ENCODE measurements around the gene PSMD7.
"Not testable (repeated sequence)": the region's sequence is repeated elsewhere in the genome, so short reads cannot be mapped to it uniquely, and the experiment has no call there.

PSMD7 gene

DNA sequence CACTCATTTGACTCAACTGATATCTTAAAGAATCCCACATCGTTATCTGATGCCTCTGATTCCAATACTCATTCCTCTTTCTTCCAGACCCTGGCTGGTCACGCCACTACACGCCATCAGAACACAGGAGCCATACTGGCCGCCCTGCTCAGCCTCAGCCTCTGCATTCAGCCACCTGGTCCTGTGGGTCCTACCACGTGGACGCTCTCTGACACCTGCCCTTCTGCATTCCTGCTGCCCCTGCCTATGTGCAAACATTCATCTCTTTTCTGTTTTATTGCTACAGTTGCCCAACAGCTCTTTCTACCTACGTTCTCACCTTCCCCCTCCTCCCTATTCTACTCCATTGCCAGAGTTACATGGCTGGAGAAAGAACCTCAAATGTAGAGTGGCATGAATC is 18.4 kb downstream of the PSMD7 start:
- no peak for DNase-seq
- ChIA-PET POLR2A (no interaction called here), CTCF (interaction anchor here (1.1 to 2.6 kb wide), 3 partner anchors 9 to 34 kb away, joined by 3 to 10 read pairs (median 4); no protein-coding TSS in a partner anchor)
- 97% methylated on average over 7 of the region's 7 CpGs for WGBS (ENCODE audit: insufficient coverage)
- Histone ChIP-seq H3K36me3 (ENCODE audit: control insufficient read depth in 4 of 4, insufficient read depth in 4 of 4, low read length in 3 of 4) (peaks cover 0 to 7% (median 3%) of the 10 kb centered on the region in 4 experiments), H3K4me1 (ENCODE audit: control extremely low read depth in 1 of 4, control insufficient read depth in 4 of 4, insufficient read depth in 4 of 4, low read length in 3 of 4) (no peaks in the 10 kb centered on the region), H3K27ac (ENCODE audit: insufficient read depth in 1 of 2, low read depth in 1 of 2, low read length in 2 of 2, poor library complexity in 1 of 2, severe bottlenecking in 2 of 2) (no peak overlapping the region), H3K27me3 (replicated peaks in 2 of 5; ENCODE audit: control insufficient read depth in 4 of 5, insufficient read depth in 5 of 5, low read length in 4 of 5) (no peaks in the 10 kb centered on the region), H3K9me3 (ENCODE audit: control extremely low read depth in 1 of 5, control insufficient read depth in 4 of 5, insufficient read depth in 2 of 5, low read depth in 1 of 5, low read length in 4 of 5) (no peaks in the 10 kb centered on the region), H3K4me3 (ENCODE audit: control insufficient read depth in 1 of 7, extremely low read depth in 1 of 7, insufficient read depth in 4 of 7, low read depth in 2 of 7, low read length in 6 of 7) (no peak overlapping the region)

DNA sequence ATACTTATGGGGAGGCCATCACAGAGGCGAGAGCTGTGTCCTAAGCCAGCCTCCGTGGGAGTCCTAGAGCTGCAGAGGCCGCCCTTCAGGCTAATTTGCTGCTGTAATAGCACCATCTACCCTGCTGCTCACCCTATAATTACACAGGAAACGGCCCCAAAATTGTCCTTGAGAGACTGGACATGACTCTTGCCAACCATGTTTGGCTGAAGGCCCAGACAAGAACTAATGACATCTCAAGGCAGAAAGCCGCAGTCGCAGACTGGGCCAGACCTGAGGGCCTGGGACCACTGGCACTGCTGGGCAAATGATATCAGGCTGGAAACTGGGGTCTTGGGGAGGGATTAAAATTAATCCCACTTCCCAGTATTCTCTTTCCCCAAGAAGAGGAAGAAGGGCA is 24.1 kb downstream of the PSMD7 start:
- Histone ChIP-seq H3K27me3 (replicated peaks in 2 of 5; ENCODE audit: control insufficient read depth in 4 of 5, insufficient read depth in 5 of 5, low read length in 4 of 5) (no peaks in the 10 kb centered on the region), H3K4me1 (ENCODE audit: control extremely low read depth in 1 of 4, control insufficient read depth in 4 of 4, insufficient read depth in 4 of 4, low read length in 3 of 4) (no peaks in the 10 kb centered on the region), H3K4me3 (ENCODE audit: control insufficient read depth in 1 of 7, extremely low read depth in 1 of 7, insufficient read depth in 4 of 7, low read depth in 2 of 7, low read length in 6 of 7) (no peak overlapping the region), H3K27ac (ENCODE audit: insufficient read depth in 1 of 2, low read depth in 1 of 2, low read length in 2 of 2, poor library complexity in 1 of 2, severe bottlenecking in 2 of 2) (no peak overlapping the region), H3K9me3 (ENCODE audit: control extremely low read depth in 1 of 5, control insufficient read depth in 4 of 5, insufficient read depth in 2 of 5, low read depth in 1 of 5, low read length in 4 of 5) (no peaks in the 10 kb centered on the region), H3K36me3 (ENCODE audit: control insufficient read depth in 4 of 4, insufficient read depth in 4 of 4, low read length in 3 of 4) (peaks cover under 1 to 14% (median 9%) of the 10 kb centered on the region in 4 experiments)
- DNase-seq, result no peak
- POLR2A ChIA-PET, result no interaction called here
- 98% methylated on average over 6 of the region's 6 CpGs for WGBS (ENCODE audit: insufficient coverage)
- CTCF ChIA-PET, result no interaction called here

- POLR2A ChIA-PET, result no interaction called here
- no peak overlapping the region for H3K27ac ChIP-seq (ENCODE audit: insufficient read depth in 1 of 2, low read depth in 1 of 2, low read length in 2 of 2, poor library complexity in 1 of 2, severe bottlenecking in 2 of 2)
- no peaks in the 10 kb centered on the region for H3K9me3 ChIP-seq (ENCODE audit: control extremely low read depth in 1 of 5, control insufficient read depth in 4 of 5, insufficient read depth in 2 of 5, low read depth in 1 of 5, low read length in 4 of 5)
- WGBS (ENCODE audit: insufficient coverage), result 100% methylated on average over 2 of the region's 2 CpGs
- CTCF ChIA-PET, result no interaction called here
- DNase-seq, result no peak
- no peak overlapping the region for H3K4me3 ChIP-seq (ENCODE audit: control insufficient read depth in 1 of 7, extremely low read depth in 1 of 7, insufficient read depth in 4 of 7, low read depth in 2 of 7, low read length in 6 of 7)
- no peaks in the 10 kb centered on the region for H3K4me1 ChIP-seq (ENCODE audit: control extremely low read depth in 1 of 4, control insufficient read depth in 4 of 4, insufficient read depth in 4 of 4, low read length in 3 of 4)
- H3K27me3 ChIP-seq (replicated peaks in 2 of 5; ENCODE audit: control insufficient read depth in 4 of 5, insufficient read depth in 5 of 5, low read length in 4 of 5), result no peaks in the 10 kb centered on the region
- H3K36me3 ChIP-seq (ENCODE audit: control insufficient read depth in 4 of 4, insufficient read depth in 4 of 4, low read length in 3 of 4), result peaks cover 2 to 20% (median 14%) of the 10 kb centered on the region in 4 experiments
These were observed 24.7 kb downstream of the PSMD7 start for GRCh38 chr16:74321356-74321755.

DNA sequence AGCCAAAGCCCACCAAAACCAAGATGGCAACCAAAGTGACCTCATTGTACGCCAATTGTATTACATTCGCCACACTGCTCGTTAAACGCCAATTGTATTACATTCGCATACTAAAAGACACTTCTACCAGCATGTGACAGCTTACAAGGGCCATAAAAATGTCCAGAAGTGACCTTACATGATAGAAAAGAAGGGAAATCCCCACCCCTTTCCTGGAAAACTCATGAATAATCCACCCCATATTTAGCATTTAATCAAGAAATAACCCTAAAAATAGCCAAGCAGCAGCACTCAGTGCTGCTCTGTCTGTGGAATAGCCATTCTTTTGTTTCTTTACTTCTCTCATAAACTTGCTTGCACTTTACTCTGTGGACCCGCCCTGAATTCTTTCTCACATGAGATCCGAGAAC is 25.7 kb downstream of the PSMD7 start:
- POLR2A ChIA-PET, result no interaction called here
- no peak for DNase-seq
- Histone ChIP-seq H3K27ac (ENCODE audit: insufficient read depth in 1 of 2, low read depth in 1 of 2, low read length in 2 of 2, poor library complexity in 1 of 2, severe bottlenecking in 2 of 2) (no peak overlapping the region), H3K27me3 (replicated peaks in 2 of 5; ENCODE audit: control insufficient read depth in 4 of 5, insufficient read depth in 5 of 5, low read length in 4 of 5) (no peaks in the 10 kb centered on the region), H3K4me3 (ENCODE audit: control insufficient read depth in 1 of 7, extremely low read depth in 1 of 7, insufficient read depth in 4 of 7, low read depth in 2 of 7, low read length in 6 of 7) (no peak overlapping the region), H3K4me1 (ENCODE audit: control extremely low read depth in 1 of 4, control insufficient read depth in 4 of 4, insufficient read depth in 4 of 4, low read length in 3 of 4) (no peaks in the 10 kb centered on the region), H3K9me3 (ENCODE audit: control extremely low read depth in 1 of 5, control insufficient read depth in 4 of 5, insufficient read depth in 2 of 5, low read depth in 1 of 5, low read length in 4 of 5) (no peaks in the 10 kb centered on the region), H3K36me3 (ENCODE audit: control insufficient read depth in 4 of 4, insufficient read depth in 4 of 4, low read length in 3 of 4) (peaks cover 6 to 26% (median 20%) of the 10 kb centered on the region in 4 experiments)
- CTCF ChIA-PET, result no interaction called here
- WGBS (ENCODE audit: insufficient coverage), result 100% methylated on average over 3 of the region's 7 CpGs

GRCh38 chr16:74324777-74325176 is 28.2 kb downstream of the PSMD7 start:
- H3K4me1 ChIP-seq (ENCODE audit: control extremely low read depth in 1 of 4, control insufficient read depth in 4 of 4, insufficient read depth in 4 of 4, low read length in 3 of 4); H3K27ac ChIP-seq (ENCODE audit: insufficient read depth in 1 of 2, low read depth in 1 of 2, low read length in 2 of 2, poor library complexity in 1 of 2, severe bottlenecking in 2 of 2); POLR2A ChIA-PET; H3K27me3 ChIP-seq (replicated peaks in 2 of 5; ENCODE audit: control insufficient read depth in 4 of 5, insufficient read depth in 5 of 5, low read length in 4 of 5); H3K9me3 ChIP-seq (ENCODE audit: control extremely low read depth in 1 of 5, control insufficient read depth in 4 of 5, insufficient read depth in 2 of 5, low read depth in 1 of 5, low read length in 4 of 5); H3K4me3 ChIP-seq (ENCODE audit: control insufficient read depth in 1 of 7, extremely low read depth in 1 of 7, insufficient read depth in 4 of 7, low read depth in 2 of 7, low read length in 6 of 7); DNase-seq: not testable (repeated sequence)
- 98% methylated on average over 5 of the region's 5 CpGs for WGBS (ENCODE audit: insufficient coverage)
- CTCF ChIA-PET, result interaction anchor here (2.5 kb wide), 1 partner anchor 8 kb away, joined by 10 read pairs; no protein-coding TSS in a partner anchor
- peaks cover 6 to 32% (median 25%) of the 10 kb centered on the region in 4 experiments for H3K36me3 ChIP-seq (ENCODE audit: control insufficient read depth in 4 of 4, insufficient read depth in 4 of 4, low read length in 3 of 4)

GRCh38 chr16:74325641-74326040 is 29.0 kb downstream of the PSMD7 start:
- H3K9me3 ChIP-seq (ENCODE audit: control extremely low read depth in 1 of 5, control insufficient read depth in 4 of 5, insufficient read depth in 2 of 5, low read depth in 1 of 5, low read length in 4 of 5), result no peaks in the 10 kb centered on the region
- 97% methylated on average over 10 of the region's 10 CpGs for WGBS (ENCODE audit: insufficient coverage)
- no peaks in the 10 kb centered on the region for H3K4me1 ChIP-seq (ENCODE audit: control extremely low read depth in 1 of 4, control insufficient read depth in 4 of 4, insufficient read depth in 4 of 4, low read length in 3 of 4)
- H3K4me3 ChIP-seq (ENCODE audit: control insufficient read depth in 1 of 7, extremely low read depth in 1 of 7, insufficient read depth in 4 of 7, low read depth in 2 of 7, low read length in 6 of 7), result no peak overlapping the region
- ChIA-PET POLR2A (no interaction called here), CTCF (interaction anchor here (0.5 to 2.5 kb wide), 3 partner anchors 9 to 21 kb away, joined by 3 to 10 read pairs (median 5); no protein-coding TSS in a partner anchor)
- DNase-seq, result no peak
- H3K27ac ChIP-seq (ENCODE audit: insufficient read depth in 1 of 2, low read depth in 1 of 2, low read length in 2 of 2, poor library complexity in 1 of 2, severe bottlenecking in 2 of 2), result no peak overlapping the region
- peaks cover 6 to 36% (median 25%) of the 10 kb centered on the region in 4 experiments for H3K36me3 ChIP-seq (ENCODE audit: control insufficient read depth in 4 of 4, insufficient read depth in 4 of 4, low read length in 3 of 4)
- H3K27me3 ChIP-seq (replicated peaks in 2 of 5; ENCODE audit: control insufficient read depth in 4 of 5, insufficient read depth in 5 of 5, low read length in 4 of 5), result no peaks in the 10 kb centered on the region

- POLR2A ChIA-PET, result not testable (repeated sequence)
- peaks cover 6 to 51% (median 30%) of the 10 kb centered on the region in 4 experiments for H3K36me3 ChIP-seq (ENCODE audit: control insufficient read depth in 4 of 4, insufficient read depth in 4 of 4, low read length in 3 of 4)
- CTCF ChIA-PET, result interaction anchor here (0.6 kb wide), 1 partner anchor 31 kb away, joined by 3 read pairs; no protein-coding TSS in a partner anchor
These were observed 31.7 kb downstream of the PSMD7 start for GRCh38 chr16:74328346-74328745.

More at GRCh38 chr16:74328346-74328745, 31.7 kb downstream of the PSMD7 start:
- H3K9me3 ChIP-seq (ENCODE audit: control extremely low read depth in 1 of 5, control insufficient read depth in 4 of 5, insufficient read depth in 2 of 5, low read depth in 1 of 5, low read length in 4 of 5); H3K27me3 ChIP-seq (replicated peaks in 2 of 5; ENCODE audit: control insufficient read depth in 4 of 5, insufficient read depth in 5 of 5, low read length in 4 of 5); DNase-seq; H3K4me1 ChIP-seq (ENCODE audit: control extremely low read depth in 1 of 4, control insufficient read depth in 4 of 4, insufficient read depth in 4 of 4, low read length in 3 of 4); H3K27ac ChIP-seq (ENCODE audit: insufficient read depth in 1 of 2, low read depth in 1 of 2, low read length in 2 of 2, poor library complexity in 1 of 2, severe bottlenecking in 2 of 2); H3K4me3 ChIP-seq (ENCODE audit: control insufficient read depth in 1 of 7, extremely low read depth in 1 of 7, insufficient read depth in 4 of 7, low read depth in 2 of 7, low read length in 6 of 7): not testable (repeated sequence)
- 97% methylated on average over 4 of the region's 9 CpGs for WGBS (ENCODE audit: insufficient coverage)
